Fibroblast of skin of scalp (primary cell): ENCODE results near the gene KMT2C.

Source experiments
- DNase-seq: peaks from one replicate; pipeline ENCODE4 v3.0.0-alpha.2; 2013

The KMT2C gene

GRCh38 chr7:152097330-152097729 lies 338.5 kb downstream of the KMT2C start:
- no peak for DNase-seq

- DNase-seq = no peak
Observed at GRCh38 chr7:152095771-152096170, 340.0 kb downstream of the KMT2C start.

GRCh38 chr7:152093717-152094116 lies 342.1 kb downstream of the KMT2C start:
- no peak for DNase-seq

- DNase-seq = no peak
Observed at GRCh38 chr7:152090747-152091146, 345.1 kb downstream of the KMT2C start.

GRCh38 chr7:152089183-152089582 lies 346.6 kb downstream of the KMT2C start:
- no peak for DNase-seq

- no peak for DNase-seq
Observed at GRCh38 chr7:152086513-152086912, 349.3 kb downstream of the KMT2C start.

GRCh38 chr7:152085131-152085530 lies 350.7 kb downstream of the KMT2C start:
- no peak for DNase-seq
